Activated T-cell treated with anti-CD3 and anti-CD28 coated beads, Interleukin-2, amount 50 U/mL, for 4 hours (primary cell): ENCODE measurements around the gene TJP1. TPM values are rescaled to one million over a fixed set of nuclear protein-coding genes. Genes with fewer than 3 reads are reported as not detected.
A peak's percentile ranks its signal among the peaks of the same experiment; 100 is the strongest.
"Not testable (repeated sequence)": the region's sequence is repeated elsewhere in the genome, so short reads cannot be mapped to it uniquely, and the experiment has no call there.

Experiments
- ATAC-seq, 2 donors: fragments of 200-7000 bp; cut with Tn5 transposase; one replicate each; pipeline ENCODE4 v1.10.0; 2021
- DNase-seq: peaks from one replicate; pipeline ENCODE4 v3.0.0-alpha.2; 2020
- H3K27me3 Mint-ChIP-seq: one replicate; pipeline ENCODE4 v1.8.0; 2021; ENCODE audit warnings: low read depth, mixed read lengths
- H3K36me3 Mint-ChIP-seq: one replicate; pipeline ENCODE4 v1.8.0; 2022; ENCODE audit warnings: mixed read lengths; ENCODE audit not compliant: insufficient read depth
- H3K4me1 Mint-ChIP-seq: one replicate; pipeline ENCODE4 v1.8.0; 2021; ENCODE audit warnings: low read depth, mixed read lengths
- H3K4me3 Mint-ChIP-seq: one replicate; pipeline ENCODE4 v1.8.0; 2021; ENCODE audit warnings: mild to moderate bottlenecking, moderate library complexity, mixed read lengths
- H3K9me3 Mint-ChIP-seq: one replicate; pipeline ENCODE4 v1.8.0; 2021; ENCODE audit warnings: mixed read lengths
- total RNA-seq, 3 donors: library from RNA; stranded (reverse); gene quantifications; one replicate each; pipeline ENCODE4 v1.2.1, GENCODE V29; 2021

The TJP1 gene
- total RNA-seq, 3 donors from 2014 or later, result 0.22 to 0.71 (median 0.24) TPM

GRCh38 chr15:29821416-29822099 is 710 bp downstream of the TJP1 start:
- peaks cover 18% of the 10 kb centered on the region for H3K4me1 Mint-ChIP-seq
- ATAC-seq (peak; percentile 64 to 71), DNase-seq (no peak)
- H3K4me3 Mint-ChIP-seq, result no peak overlapping the region
- H3K27me3 Mint-ChIP-seq, result peaks cover 56% of the 10 kb centered on the region
- peaks cover 3% of the 10 kb centered on the region for H3K36me3 Mint-ChIP-seq
- H3K9me3 Mint-ChIP-seq, result peaks cover 23% of the 10 kb centered on the region

GRCh38 chr15:29820394-29821154 is 1.7 kb downstream of the TJP1 start:
- Mint-ChIP-seq H3K9me3 (peaks cover 19% of the 10 kb centered on the region), H3K4me1 (peaks cover 12% of the 10 kb centered on the region), H3K4me3 (no peak overlapping the region), H3K36me3 (peaks cover 3% of the 10 kb centered on the region), H3K27me3 (peaks cover 59% of the 10 kb centered on the region)
- DNase-seq, result no peak
- ATAC-seq, result no peak

- no peak for DNase-seq
- Mint-ChIP-seq H3K9me3 (peaks cover 19% of the 10 kb centered on the region), H3K4me3 (no peak overlapping the region), H3K27me3 (peaks cover 63% of the 10 kb centered on the region), H3K4me1 (peaks cover 6% of the 10 kb centered on the region), H3K36me3 (peaks cover 3% of the 10 kb centered on the region)
- no peak for ATAC-seq
Measured at GRCh38 chr15:29819979-29820378, 2.3 kb downstream of the TJP1 start.

- no peak for ATAC-seq
- DNase-seq, result no peak
- Mint-ChIP-seq H3K4me3 (no peak overlapping the region), H3K27me3 (peaks cover 72% of the 10 kb centered on the region), H3K4me1 (peaks cover 3% of the 10 kb centered on the region), H3K9me3 (peaks cover 16% of the 10 kb centered on the region), H3K36me3 (peaks cover under 1% of the 10 kb centered on the region)
Measured at GRCh38 chr15:29818141-29818540, 4.1 kb downstream of the TJP1 start.

GRCh38 chr15:29817455-29817854 is 4.8 kb downstream of the TJP1 start:
- H3K27me3 Mint-ChIP-seq, result peaks cover 70% of the 10 kb centered on the region
- H3K4me1 Mint-ChIP-seq, H3K4me3 Mint-ChIP-seq, DNase-seq, ATAC-seq, H3K36me3 Mint-ChIP-seq: not testable (repeated sequence)
- H3K9me3 Mint-ChIP-seq, result peaks cover 14% of the 10 kb centered on the region

GRCh38 chr15:29815000-29815710 is 7.1 kb downstream of the TJP1 start:
- Mint-ChIP-seq H3K36me3 (no peaks in the 10 kb centered on the region), H3K27me3 (peaks cover 75% of the 10 kb centered on the region)
- ATAC-seq, result no peak

GRCh38 chr15:29813009-29813408 is 9.3 kb downstream of the TJP1 start:
- DNase-seq (no peak), ATAC-seq (no peak)
- no peak overlapping the region for H3K4me3 Mint-ChIP-seq
- peaks cover 67% of the 10 kb centered on the region for H3K27me3 Mint-ChIP-seq
- H3K4me1 Mint-ChIP-seq, result no peaks in the 10 kb centered on the region
- peaks cover 7% of the 10 kb centered on the region for H3K9me3 Mint-ChIP-seq
- H3K36me3 Mint-ChIP-seq, result no peaks in the 10 kb centered on the region

More at GRCh38 chr15:29815000-29815710, 7.1 kb downstream of the TJP1 start:
- Mint-ChIP-seq H3K4me3 (no peak overlapping the region), H3K4me1 (no peaks in the 10 kb centered on the region), H3K9me3 (peaks cover 14% of the 10 kb centered on the region)
- no peak for DNase-seq

GRCh38 chr15:29812384-29812694 is 9.9 kb downstream of the TJP1 start:
- no peaks in the 10 kb centered on the region for H3K36me3 Mint-ChIP-seq
- no peak for DNase-seq
- H3K4me1 Mint-ChIP-seq, result no peaks in the 10 kb centered on the region
- H3K27me3 Mint-ChIP-seq, result peaks cover 65% of the 10 kb centered on the region
- peaks cover 5% of the 10 kb centered on the region for H3K9me3 Mint-ChIP-seq
- ATAC-seq, result no peak
- H3K4me3 Mint-ChIP-seq, result no peak overlapping the region

GRCh38 chr15:29811691-29812383 is 10.4 kb downstream of the TJP1 start:
- ATAC-seq (no peak), DNase-seq (no peak)
- Mint-ChIP-seq H3K4me3 (no peak overlapping the region), H3K9me3 (no peaks in the 10 kb centered on the region), H3K27me3 (peaks cover 62% of the 10 kb centered on the region), H3K36me3 (no peaks in the 10 kb centered on the region), H3K4me1 (no peaks in the 10 kb centered on the region)

- peaks cover 44% of the 10 kb centered on the region for H3K27me3 Mint-ChIP-seq
Measured at GRCh38 chr15:29805708-29806104, 16.6 kb downstream of the TJP1 start.

GRCh38 chr15:29805043-29805707 is 17.1 kb downstream of the TJP1 start:
- no peak overlapping the region for H3K4me3 Mint-ChIP-seq
- peaks cover 1% of the 10 kb centered on the region for H3K4me1 Mint-ChIP-seq
- ATAC-seq (no peak), DNase-seq (no peak)
- peaks cover 45% of the 10 kb centered on the region for H3K27me3 Mint-ChIP-seq
- H3K36me3 Mint-ChIP-seq, result no peaks in the 10 kb centered on the region
- H3K9me3 Mint-ChIP-seq, result no peaks in the 10 kb centered on the region

More at GRCh38 chr15:29805708-29806104, 16.6 kb downstream of the TJP1 start:
- H3K9me3 Mint-ChIP-seq, result no peaks in the 10 kb centered on the region
- DNase-seq, result no peak
- H3K4me3 Mint-ChIP-seq, result no peak overlapping the region
- H3K36me3 Mint-ChIP-seq, result no peaks in the 10 kb centered on the region
- no peaks in the 10 kb centered on the region for H3K4me1 Mint-ChIP-seq
- ATAC-seq, result no peak

GRCh38 chr15:29802411-29802810 is 19.9 kb downstream of the TJP1 start:
- H3K27me3 Mint-ChIP-seq, result peaks cover 37% of the 10 kb centered on the region
- DNase-seq (no peak), ATAC-seq (no peak)
- H3K4me3 Mint-ChIP-seq, result no peak overlapping the region
- peaks cover 3% of the 10 kb centered on the region for H3K9me3 Mint-ChIP-seq
- H3K36me3 Mint-ChIP-seq, result no peaks in the 10 kb centered on the region
- H3K4me1 Mint-ChIP-seq, result peaks cover 1% of the 10 kb centered on the region

- Mint-ChIP-seq H3K4me3 (no peak overlapping the region), H3K4me1 (peaks cover 1% of the 10 kb centered on the region), H3K27me3 (peaks cover 32% of the 10 kb centered on the region), H3K9me3 (peaks cover 3% of the 10 kb centered on the region), H3K36me3 (no peaks in the 10 kb centered on the region)
- DNase-seq, result no peak
- ATAC-seq, result no peak
Measured at GRCh38 chr15:29800491-29801366, 21.5 kb downstream of the TJP1 start.
